ENCODE data around the gene ANGEL2.
A peak's percentile ranks its signal among the peaks of the same experiment; 100 is the strongest.
"Not testable (repeated sequence)": the region's sequence is repeated elsewhere in the genome, so short reads cannot be mapped to it uniquely, and the experiment has no call there.

Gene ANGEL2

DNA sequence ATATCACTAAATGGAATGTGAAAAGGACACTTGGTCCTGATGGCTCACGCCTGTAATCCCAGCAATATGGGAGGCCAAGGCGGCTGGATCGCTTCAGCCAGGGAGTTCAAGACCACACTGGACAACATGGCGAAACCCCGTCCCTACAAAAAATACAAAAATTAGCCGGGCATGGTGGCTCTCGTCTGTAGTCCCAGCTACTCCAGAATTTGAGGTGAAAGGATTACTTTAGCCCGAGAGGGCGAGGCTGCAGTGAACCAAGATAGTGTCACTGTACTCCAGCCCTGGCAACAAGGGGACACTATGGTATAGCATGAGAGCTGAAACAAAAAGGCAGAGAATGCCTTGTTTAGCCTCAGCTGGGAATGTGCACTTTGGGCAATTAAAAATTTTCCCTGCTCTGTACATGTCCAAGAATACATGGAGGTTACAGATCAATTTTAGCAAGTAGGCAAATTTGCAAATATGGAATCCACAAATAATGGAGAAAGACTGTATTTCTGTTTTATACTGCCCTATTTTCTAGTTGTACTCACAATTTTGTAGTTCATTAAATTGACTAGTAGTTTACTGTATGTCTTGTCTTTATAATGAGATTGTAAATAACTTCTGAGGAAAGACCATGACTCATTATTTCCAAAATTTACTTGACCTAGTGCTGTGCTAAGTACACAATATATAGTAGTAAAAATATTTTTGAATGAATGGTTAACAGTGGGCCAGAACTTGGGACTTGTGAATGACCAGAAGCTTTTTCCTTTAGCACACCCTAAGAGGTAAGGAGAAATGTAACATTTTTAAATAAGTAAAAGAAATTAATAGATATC is 2.0 kb upstream of the ANGEL2 start:
- no peak for DNase-seq

GRCh38 chr1:213014642-213015041 is 1.0 kb downstream of the ANGEL2 start:
- no peak for DNase-seq

DNA sequence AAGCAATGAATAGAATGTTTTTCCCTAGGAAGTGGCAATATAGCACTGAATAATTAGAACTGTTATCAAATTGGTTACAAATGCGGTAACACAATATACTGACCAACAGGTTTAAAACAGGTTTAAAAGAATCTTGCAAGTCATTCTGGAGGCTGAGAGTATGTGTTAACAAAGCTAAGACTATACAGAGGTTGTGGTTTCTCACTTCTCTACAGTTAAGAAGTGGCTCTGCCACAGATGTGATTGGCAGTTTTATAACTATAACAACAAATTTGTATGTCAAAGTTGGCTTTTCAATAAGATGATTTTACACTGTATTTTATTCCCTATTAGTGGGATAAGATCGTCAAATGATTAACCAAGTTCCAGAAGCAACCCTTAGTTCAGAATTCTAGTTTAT is 7.1 kb downstream of the ANGEL2 start:
- DNase-seq = no peak

DNA sequence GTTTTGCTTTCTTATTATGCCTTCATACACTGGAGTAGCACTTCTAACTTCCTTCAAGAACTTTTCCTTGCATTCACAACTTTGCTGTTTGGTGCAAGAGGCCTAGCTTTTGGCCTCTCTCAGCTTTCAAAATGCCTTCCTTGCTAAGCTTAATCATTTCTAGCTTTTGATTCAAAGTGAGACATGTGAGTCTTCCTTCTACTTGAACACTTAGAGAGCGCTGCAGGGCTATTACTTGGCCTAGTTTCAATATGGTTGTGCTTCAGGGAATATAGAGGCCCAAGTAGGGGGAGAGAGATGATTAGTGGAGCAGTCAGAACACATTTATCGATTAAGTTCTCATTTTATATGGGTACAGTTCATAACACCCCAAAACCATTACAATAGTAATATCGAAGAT is 12.4 kb downstream of the ANGEL2 start:
- no peak for DNase-seq

GRCh38 chr1:212994926-212995325 is 20.7 kb downstream of the ANGEL2 start:
- no peak for DNase-seq

- not testable (repeated sequence) for DNase-seq
Observed at GRCh38 chr1:212993960-212994359, 21.7 kb downstream of the ANGEL2 start.

- no peak for DNase-seq
Observed at GRCh38 chr1:212990276-212990675, 25.4 kb downstream of the ANGEL2 start.

DNA sequence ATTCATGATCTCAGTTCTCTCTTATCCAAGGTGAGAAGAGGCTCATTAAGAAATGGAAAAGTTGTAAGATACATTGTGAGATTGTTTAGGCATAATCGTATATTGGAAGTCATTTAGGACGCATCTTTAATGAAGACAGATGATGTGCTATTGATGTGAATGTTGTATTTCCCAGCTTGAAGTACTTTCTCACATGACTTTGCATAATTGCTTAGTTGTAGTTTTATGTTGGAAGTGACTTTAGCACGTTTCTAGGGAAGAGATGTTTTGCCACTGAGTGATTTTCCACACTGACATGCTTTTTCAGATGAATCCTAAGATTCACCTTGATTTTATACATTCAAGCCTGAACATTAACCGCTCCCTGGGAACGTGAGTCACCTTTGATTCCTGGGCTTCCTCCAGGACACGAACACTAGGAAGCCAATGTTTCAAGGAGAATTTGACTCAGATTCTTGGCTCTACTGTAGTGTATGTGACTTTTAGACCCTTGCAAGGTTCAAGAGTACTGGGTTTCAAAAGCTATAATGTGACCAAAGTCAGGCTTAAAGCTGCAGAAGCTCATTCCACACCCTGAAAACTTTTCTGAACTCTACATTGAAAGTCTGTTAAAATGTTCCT is 27.9 kb downstream of the ANGEL2 start:
- no peak for DNase-seq

DNA sequence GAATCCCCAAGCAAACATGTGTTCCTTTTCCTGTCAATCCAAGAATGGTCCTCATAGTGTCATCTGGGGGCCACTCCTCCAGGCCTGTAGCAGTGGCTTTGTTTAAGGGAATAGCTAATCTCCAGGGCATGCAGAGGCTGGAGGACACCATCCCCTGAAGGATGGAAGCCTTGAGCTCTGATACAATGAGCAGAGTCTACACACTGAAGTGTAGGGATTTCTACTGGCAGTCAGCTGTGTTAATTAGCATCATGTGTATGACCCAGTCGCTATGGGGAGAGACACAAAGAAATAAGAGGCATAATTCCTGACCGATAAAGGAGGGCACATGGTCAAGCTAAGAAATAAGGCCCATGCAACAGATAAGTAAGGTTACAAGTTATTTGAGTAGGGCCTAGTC is 29.1 kb downstream of the ANGEL2 start:
- DNase-seq = no peak

DNA sequence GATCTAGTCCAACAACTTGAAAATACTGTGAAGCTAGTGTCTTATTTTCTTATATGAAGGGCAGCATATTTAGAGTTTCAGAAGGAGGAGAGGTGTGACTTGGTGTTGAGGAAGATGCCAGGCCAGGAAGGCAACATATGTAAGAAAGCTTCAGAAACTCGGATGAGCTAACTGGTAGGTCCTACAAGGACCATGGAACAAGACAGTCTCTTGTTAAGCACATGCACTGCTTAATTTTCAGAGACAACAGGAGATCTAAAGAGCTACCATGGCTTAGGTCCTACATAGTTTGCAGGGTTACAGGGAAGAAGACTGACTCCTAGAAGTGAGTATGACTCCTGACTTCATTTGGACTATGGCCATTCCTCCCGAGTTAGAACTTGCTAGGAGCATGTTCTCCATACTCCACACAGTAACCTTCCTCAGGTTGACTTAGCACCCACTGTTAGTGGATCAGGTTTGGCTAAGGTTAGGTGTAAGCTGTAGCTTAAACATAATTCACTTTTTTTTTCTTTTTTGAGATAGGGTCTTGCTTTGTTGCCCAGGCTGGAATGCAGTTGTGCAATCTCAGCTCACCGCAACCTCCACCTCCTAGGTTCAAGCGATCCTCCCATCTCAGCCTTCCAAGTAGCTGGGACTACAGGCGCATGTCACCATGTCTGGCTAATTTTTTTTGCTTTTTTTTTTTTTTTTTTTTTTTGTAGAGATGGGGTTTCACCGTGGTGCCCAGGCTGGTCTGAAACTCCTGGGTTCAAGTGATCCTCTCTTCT is 31.0 kb downstream of the ANGEL2 start:
- no peak for DNase-seq

DNA sequence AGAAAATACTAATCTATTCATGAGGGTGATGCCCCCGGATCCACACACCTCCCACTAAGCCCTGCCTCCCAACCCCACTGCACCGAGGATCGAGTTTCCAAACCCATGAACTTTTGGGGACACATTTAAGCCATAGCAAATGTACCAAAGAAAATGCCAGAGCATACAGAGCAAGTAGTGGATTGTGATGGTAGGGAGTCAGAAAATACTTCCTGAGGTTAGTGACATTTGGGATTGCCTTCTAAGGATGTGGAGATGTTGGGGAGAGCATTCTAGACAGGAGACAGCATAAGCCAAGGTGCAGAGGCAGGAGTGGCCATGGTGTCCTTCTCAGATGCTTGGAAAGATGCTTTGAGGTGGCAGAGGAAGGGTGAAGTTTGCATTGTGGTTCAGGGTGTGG is 32.2 kb downstream of the ANGEL2 start:
- DNase-seq = no peak

GRCh38 chr1:212982430-212983152 is 33.1 kb downstream of the ANGEL2 start:
- no peak for DNase-seq

DNA sequence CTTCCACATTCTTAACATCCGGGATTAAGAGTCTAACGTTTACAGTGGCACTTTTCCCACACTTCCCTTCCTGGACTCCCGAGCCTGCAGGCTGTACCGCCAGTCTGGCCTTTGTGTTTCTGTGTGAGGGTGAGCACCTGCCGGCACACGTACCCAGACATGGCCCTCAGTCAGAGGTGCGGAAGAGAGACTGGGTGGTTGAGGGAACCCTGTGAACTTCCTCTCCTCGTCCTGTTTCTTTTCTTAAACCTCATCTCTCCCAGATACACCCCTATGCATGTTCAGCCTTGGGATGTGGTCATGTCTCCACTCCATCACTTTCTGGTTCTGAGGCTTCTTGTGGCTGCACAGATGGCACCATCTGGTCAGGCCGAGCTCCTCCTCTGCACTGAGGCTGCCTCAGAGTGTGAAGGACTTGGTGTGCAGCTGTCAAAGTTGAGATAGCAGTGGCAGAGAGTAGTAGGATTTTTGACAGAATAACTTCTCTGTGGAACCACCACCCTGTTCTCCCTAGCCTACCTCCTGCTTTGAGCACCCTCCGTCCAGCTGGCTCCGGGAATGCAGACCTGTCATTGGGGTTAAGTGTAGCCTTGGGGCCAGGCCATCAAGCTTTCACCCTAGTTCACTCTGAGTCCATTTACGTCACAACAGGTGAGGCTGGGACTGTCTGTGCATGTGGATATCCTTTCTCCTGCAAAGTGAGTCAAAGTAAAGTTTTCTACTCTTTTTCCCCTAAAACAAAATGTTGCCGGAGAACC is 33.9 kb downstream of the ANGEL2 start:
- no peak for DNase-seq

- peak; percentile 86 for DNase-seq
Observed at GRCh38 chr1:212981025-212981495, 34.6 kb downstream of the ANGEL2 start.

DNA sequence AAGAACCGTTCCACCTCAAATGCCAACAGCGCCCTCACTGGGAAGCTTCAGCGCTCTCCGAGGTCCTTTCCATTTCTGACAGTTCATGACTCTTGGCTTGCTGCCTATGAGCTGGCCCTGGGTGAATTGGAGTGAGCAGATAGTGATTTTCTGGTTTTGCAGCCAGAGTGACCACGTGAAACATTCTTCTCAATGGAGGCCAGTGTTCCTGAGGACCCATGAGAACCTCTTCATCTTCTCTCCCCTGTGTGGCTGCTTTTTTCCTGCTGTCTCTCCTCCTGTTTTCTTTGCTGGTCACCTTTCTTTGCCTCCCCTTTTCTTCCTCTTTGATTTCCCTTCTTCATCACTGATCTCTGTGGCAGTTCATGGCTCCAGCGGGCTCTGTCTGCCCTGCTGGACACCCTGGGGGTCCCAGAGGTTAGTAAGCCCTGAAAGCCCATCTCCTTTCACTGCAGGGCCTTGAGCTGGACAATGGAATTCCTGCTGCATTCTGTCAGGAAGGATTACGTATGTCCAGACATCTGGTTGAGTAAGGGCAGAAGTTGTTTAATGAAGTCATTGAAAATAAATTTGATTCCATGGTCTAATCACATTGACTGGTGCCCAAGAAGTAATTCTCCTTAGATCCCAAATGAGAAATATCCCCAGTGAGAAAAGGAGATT is 35.4 kb downstream of the ANGEL2 start:
- no peak for DNase-seq

GRCh38 chr1:212979340-212980122 is 36.1 kb downstream of the ANGEL2 start:
- peak; percentile 70 for DNase-seq

DNA sequence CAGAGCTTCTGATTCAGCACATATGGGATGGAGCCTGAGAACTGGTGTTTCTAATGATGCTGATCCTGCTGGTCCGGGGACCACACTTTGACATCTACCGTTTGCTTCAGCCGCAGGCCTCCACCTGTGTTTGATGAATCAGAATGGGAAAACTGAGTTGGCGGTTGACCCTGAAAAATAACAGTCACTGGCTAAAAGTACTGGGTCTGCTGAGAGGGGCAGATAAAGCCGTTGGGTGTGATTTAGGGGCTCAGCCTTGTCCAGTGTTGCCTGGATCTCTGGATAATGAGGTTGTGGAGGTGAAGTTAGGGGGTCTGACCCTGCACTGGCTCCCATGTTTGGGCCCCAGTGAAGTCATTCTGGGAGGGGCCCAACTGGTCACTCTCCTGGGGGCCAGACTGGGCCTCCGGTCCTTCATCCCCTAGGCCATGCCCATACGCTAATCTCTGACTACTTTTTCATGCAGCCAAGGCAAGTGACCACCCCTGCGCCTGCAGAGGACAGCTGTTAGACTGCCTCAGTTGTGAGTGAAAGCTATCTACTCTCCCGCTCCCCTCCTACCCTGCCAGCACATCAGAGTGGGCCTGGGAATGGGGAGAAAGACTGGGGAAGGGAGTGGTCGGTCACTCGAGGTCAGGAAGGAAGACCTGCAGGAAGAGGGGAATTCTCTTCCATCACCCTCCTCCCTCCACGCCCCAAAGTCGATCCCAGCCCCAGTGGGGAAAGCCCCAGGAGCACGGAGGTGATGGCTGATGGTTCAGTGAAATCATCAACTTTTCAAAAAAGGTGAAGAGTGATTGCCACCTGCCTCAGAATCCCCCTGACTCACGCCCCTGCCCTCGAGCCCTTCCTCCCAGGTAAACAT is 37.7 kb downstream of the ANGEL2 start:
- no peak for DNase-seq

DNA sequence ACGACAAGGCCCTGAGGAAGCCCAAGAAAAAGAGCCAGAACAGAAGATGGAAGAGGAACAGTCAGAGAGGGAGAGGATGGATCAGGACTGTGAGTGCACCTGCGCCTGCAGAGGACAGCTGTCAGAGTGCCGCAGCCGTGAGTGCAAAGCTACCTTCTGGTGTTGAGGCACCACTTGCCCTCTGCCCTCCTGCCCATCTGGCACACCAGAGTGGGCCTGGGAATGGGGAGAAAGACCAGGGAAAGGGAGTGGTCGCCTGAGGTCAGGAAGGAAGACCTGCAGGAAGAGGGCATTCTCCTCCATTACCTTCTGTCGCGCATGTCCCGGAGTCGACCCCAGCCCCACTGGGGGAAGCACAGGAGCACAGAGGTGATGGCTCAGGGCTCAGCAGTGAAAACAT is 39.1 kb downstream of the ANGEL2 start:
- no peak for DNase-seq

GRCh38 chr1:212975111-212975918 is 40.4 kb downstream of the ANGEL2 start:
- no peak for DNase-seq

Data from femur (tissue), 1 donor.